Endothelial cell of umbilical vein (primary cell): ENCODE measurements around the gene RALGAPA1. TPM values are rescaled to one million over a fixed set of nuclear protein-coding genes. Genes with fewer than 3 reads are reported as not detected.

Experiments
- BruUV-seq: library from RNA; stranded (reverse); fragments of 400-500 nt; replicated peaks from 2 replicates; lab custom pipeline; 2021; lab: Mats Ljungman, UMichigan
- CTCF ChIA-PET: fragments of 300-600, 350-600 bp; sonication (Branson Sonifier 250); formaldehyde crosslinking; loops from one replicate; lab custom pipeline; 2021; ENCODE audit warnings: antibody characterized with exemption, inconsistent platforms; lab: Charles Lee
- POLR2A ChIA-PET: fragments of 300-600, 350-600 bp; sonication (Branson Sonifier 250); formaldehyde crosslinking; loops from one replicate; lab custom pipeline; 2021; ENCODE audit warnings: antibody characterized with exemption, inconsistent platforms; lab: Charles Lee
- DNase-seq: peaks from one replicate; pipeline ENCODE4 v3.0.0-alpha.2; 2011; ENCODE audit warnings: low read depth, low spot score
- FAIRE-seq: peaks from 2 replicates; lab custom pipeline; 2011; peaks lifted over from hg19 to GRCh38; lab: Jason Lieb, UNC
- H2AFZ ChIP-seq: 2 replicates; pipeline ENCODE4 v1.6.0; 2012; ENCODE audit warnings: low read depth, low read length, control low read depth, inconsistent platforms
- H3K27ac ChIP-seq: 2 replicates; pipeline ENCODE4 v1.5.1; 2011; ENCODE audit warnings: low read depth, mild to moderate bottlenecking, control low read depth, low read length, moderate library complexity; ENCODE audit not compliant: insufficient read depth
- H3K27me3 ChIP-seq, 2 experiments: 2 replicates each; pipeline versions ENCODE4 v1.6.0 to v1.6.1; 2011; ENCODE audit warnings: low read length in 2 of 2, mixed read lengths in 1 of 2; ENCODE audit not compliant: control insufficient read depth in 2 of 2, insufficient read depth in 2 of 2
- H3K36me3 ChIP-seq, 2 experiments: 2 replicates in 1 of 2; 3 replicates in 1 of 2; pipeline ENCODE4 v1.5.1; 2011; ENCODE audit warnings: low read length in 2 of 2, mild to moderate bottlenecking in 1 of 2, moderate library complexity in 1 of 2; ENCODE audit not compliant: control insufficient read depth in 2 of 2, insufficient read depth in 2 of 2; ENCODE audit errors: extremely low read depth in 1 of 2
- H3K4me1 ChIP-seq: 3 replicates; pipeline ENCODE4 v1.5.1; 2011; ENCODE audit warnings: mild to moderate bottlenecking, low read length; ENCODE audit not compliant: control insufficient read depth, insufficient read depth; ENCODE audit errors: extremely low read depth
- H3K4me2 ChIP-seq: 2 replicates; pipeline ENCODE4 v1.6.1; 2011; ENCODE audit warnings: low read length, control low read depth, mixed read lengths; ENCODE audit not compliant: insufficient read depth
- H3K4me3 ChIP-seq, 3 experiments: fragments of 200-600 bp in 1 of 3; sonication (generic), shearing (Covaris generic) in 1 of 3; replicated peaks in 1 of 3; 2 replicates each; pipeline ENCODE4 v1.5.1; 2011 to 2016; ENCODE audit warnings: control low read depth in 3 of 3, low read length in 3 of 3, mild to moderate bottlenecking in 2 of 3, inconsistent platforms in 1 of 3, low read depth in 1 of 3, moderate library complexity in 1 of 3; ENCODE audit not compliant: insufficient read depth in 1 of 3
- H3K79me2 ChIP-seq: 2 replicates; pipeline ENCODE4 v1.6.0; 2012; ENCODE audit warnings: low read length, inconsistent platforms; ENCODE audit not compliant: control insufficient read depth, insufficient read depth
- H3K9ac ChIP-seq: replicated peaks from 2 replicates; pipeline ENCODE3; 2011; ENCODE audit warnings: low read length, control low read depth; ENCODE audit not compliant: insufficient read depth; ENCODE audit errors: extremely low read depth
- H3K9me1 ChIP-seq: replicated peaks from 3 replicates; pipeline ENCODE4 v1.6.0; 2011; ENCODE audit warnings: mild to moderate bottlenecking, low read length; ENCODE audit not compliant: control insufficient read depth, insufficient read depth; ENCODE audit errors: extremely low read depth
- H3K9me3 ChIP-seq: replicated peaks from 2 replicates; pipeline ENCODE4 v1.5.1; 2012; ENCODE audit warnings: low read length, inconsistent platforms; ENCODE audit not compliant: control insufficient read depth, insufficient read depth
- H4K20me1 ChIP-seq: replicated peaks from 2 replicates; pipeline ENCODE3; 2011; ENCODE audit warnings: mild to moderate bottlenecking, low read length; ENCODE audit not compliant: control insufficient read depth, insufficient read depth; ENCODE audit errors: extremely low read depth
- CTCF ChIP-seq, 2 donors: IDR thresholded peaks; 1 replicate in 1 of 2; 2 replicates in 1 of 2; pipeline ENCODE4 v1.5.1; 2011; ENCODE audit warnings: low read length in 2 of 2, mild to moderate bottlenecking in 2 of 2, moderate library complexity in 2 of 2, control low read depth in 1 of 2, inconsistent platforms in 1 of 2, low read depth in 1 of 2; ENCODE audit not compliant: insufficient read depth in 1 of 2; ENCODE audit errors: extremely low read depth in 1 of 2
- EZH2 ChIP-seq: IDR thresholded peaks from 2 replicates; pipeline ENCODE4 v1.6.1; 2012; ENCODE audit warnings: borderline replicate concordance, low read depth, mild to moderate bottlenecking, moderate library complexity, low read length, inconsistent platforms; ENCODE audit not compliant: severe bottlenecking
- GATA2 ChIP-seq: IDR thresholded peaks from 2 replicates; pipeline ENCODE4 v1.7.0; 2011; ENCODE audit warnings: low read depth, mild to moderate bottlenecking, moderate library complexity, mixed read lengths, low read length; ENCODE audit not compliant: insufficient read length, insufficient read depth
- MAX ChIP-seq: IDR thresholded peaks from 2 replicates; pipeline ENCODE4 v1.6.1; 2011; ENCODE audit not compliant: insufficient read depth, insufficient read length
- POLR2A ChIP-seq: IDR thresholded peaks from 2 replicates; pipeline ENCODE4 v1.6.1; 2012; ENCODE audit warnings: low read depth, mild to moderate bottlenecking, control low read depth, low read length
- dilution Hi-C: fragments of 300-500 bp; cut with MboI; formaldehyde crosslinking; loops from one replicate; pipeline ENCODE4 v1.15.0; 2019; ENCODE audit warnings: low sequenced_read_pairs; ENCODE audit not compliant: extremely low pct_ligation_motif_present
- intact Hi-C: fragments of 100-400 bp; cut with micrococcal nuclease; formaldehyde crosslinking; loops from one replicate; pipeline ENCODE4 v1.10.0; 2022
- polyA plus RNA-seq, 4 experiments: library from polyadenylated mRNA; depleted of rRNA in 3 of 4; stranded (reverse) in 3 of 4; unstranded in 1 of 4; fragments of >200 nt; gene quantifications; 2 replicates each; pipeline versions ENCODE4 v1.2.1 to v1.2.3, GENCODE V29; 2011 to 2012; ENCODE audit warnings: missing spikeins in 1 of 4
- total RNA-seq: library from RNA; stranded (reverse); gene quantifications from 2 replicates; pipeline ENCODE4 v1.2.3, GENCODE V29; 2021

Gene RALGAPA1
- total and polyA plus RNA-seq, 2 donors (not counting 3 experiments of a cell fraction or from before 2014, with no cell fraction given) = 6.1 to 30.9 TPM

DNA sequence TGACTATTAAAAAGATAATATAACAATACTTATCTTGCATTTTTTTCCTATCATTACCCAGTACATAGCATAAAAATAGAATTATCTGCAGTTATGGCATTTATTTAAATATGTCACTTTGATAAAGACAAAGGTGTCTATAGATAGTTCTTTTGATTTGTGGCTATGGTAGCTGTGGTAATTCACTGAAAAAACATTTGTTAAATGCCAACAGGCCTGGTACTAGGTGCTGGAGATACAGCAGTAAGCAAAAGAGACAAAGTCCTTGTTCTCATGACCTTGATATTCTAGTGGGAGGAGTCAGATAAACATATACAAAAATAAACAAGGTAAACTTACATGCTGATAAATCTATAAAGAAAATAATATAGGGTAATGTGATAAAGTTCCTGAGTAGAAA lies 230.5 kb downstream of the RALGAPA1 start:
- intact Hi-C loops (no loop called here), dilution Hi-C loops (no loop called here)

More for the DNA sequence above, 230.5 kb downstream of the RALGAPA1 start:
- Histone ChIP-seq H3K36me3 (no peaks in the 10 kb centered on the region), H3K79me2 (no peaks in the 10 kb centered on the region), H3K4me1 (no peaks in the 10 kb centered on the region), H3K4me3 (no peak overlapping the region), H3K27me3 (no peaks in the 10 kb centered on the region), H3K9me3 (no peaks in the 10 kb centered on the region), H3K9ac (no peak overlapping the region), H3K9me1 (no peaks in the 10 kb centered on the region), H2AFZ (no peak overlapping the region), H3K4me2 (no peak overlapping the region), H3K27ac (no peak overlapping the region), H4K20me1 (no peaks in the 10 kb centered on the region)
- DNase-seq (no peak), FAIRE-seq (no peak)
- ChIA-PET POLR2A (no interaction called here), CTCF (no interaction called here)
- no TSS peak for BruUV-seq
- no peak for TF ChIP-seq CTCF (IDR thresholded peaks at IDR 0.05; ENCODE audit: extremely low read depth in 1 of 2, insufficient read depth in 1 of 2, low read depth in 1 of 2, low read length in 2 of 2)
- no peak for TF ChIP-seq POLR2A
- no peak for TF ChIP-seq MAX
- TF ChIP-seq EZH2 = no peak
- TF ChIP-seq GATA2 = no peak
